GM18868 (cell line): ENCODE data around the gene HOXA13.

Experiments used
- ATAC-seq: cut with Tn5 transposase; IDR thresholded peaks from one replicate; pipeline ENCODE4 v1.9.1; 2021; ENCODE audit warnings: mild to moderate bottlenecking, moderate library complexity; ENCODE audit not compliant: unreplicated experiment

The HOXA13 gene

DNA sequence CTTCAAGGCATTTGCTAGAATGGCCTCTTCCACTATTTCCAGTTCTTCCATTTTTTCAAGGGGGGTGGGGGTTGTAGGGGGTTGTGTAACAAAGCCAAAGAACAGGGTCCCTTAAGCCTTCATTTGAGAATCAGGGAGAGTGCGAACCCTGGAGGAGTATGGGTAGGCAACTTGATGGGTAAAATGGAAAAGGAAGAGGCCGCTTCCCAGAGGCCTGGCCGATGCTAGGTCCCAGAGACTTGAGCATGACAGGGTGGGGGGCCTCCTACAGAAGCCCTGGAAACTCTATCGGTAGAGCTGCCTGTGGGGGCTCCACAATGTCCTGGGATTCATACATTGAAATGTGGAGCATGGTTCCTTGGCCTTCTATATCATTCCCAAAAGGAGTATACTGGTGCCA, 9.1 kb upstream of the HOXA13 start:
- ATAC-seq: no peak

DNA sequence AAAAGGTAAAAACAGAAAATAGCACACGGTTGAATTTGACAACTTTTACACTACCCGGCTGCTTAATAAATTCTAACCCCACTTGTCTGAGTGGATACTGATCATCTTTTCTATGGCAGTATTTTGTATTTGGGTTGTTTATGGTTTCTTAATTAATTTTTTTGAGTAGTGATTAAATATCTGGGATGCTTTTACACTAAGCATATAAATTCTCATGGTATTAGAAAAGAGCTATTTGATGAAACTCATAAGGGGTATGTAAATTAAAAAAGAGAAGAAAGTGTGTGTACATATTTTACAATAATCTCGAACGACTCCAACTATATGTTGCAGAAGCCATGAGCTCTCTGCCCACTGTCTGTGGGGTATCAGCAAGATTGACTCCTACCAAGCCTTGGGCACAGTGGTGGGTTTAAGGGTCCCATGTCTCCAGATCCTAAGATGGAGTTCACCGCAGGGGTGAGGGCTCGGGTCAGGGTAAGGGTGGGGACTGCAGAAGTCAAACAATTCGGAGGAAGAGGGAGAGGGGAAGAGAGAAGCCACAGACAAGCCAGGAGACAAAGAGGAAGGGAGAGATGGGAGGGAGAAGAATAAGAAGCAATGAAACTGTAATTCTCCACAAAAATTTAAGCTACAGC, 7.6 kb upstream of the HOXA13 start:
- no peak for ATAC-seq

DNA sequence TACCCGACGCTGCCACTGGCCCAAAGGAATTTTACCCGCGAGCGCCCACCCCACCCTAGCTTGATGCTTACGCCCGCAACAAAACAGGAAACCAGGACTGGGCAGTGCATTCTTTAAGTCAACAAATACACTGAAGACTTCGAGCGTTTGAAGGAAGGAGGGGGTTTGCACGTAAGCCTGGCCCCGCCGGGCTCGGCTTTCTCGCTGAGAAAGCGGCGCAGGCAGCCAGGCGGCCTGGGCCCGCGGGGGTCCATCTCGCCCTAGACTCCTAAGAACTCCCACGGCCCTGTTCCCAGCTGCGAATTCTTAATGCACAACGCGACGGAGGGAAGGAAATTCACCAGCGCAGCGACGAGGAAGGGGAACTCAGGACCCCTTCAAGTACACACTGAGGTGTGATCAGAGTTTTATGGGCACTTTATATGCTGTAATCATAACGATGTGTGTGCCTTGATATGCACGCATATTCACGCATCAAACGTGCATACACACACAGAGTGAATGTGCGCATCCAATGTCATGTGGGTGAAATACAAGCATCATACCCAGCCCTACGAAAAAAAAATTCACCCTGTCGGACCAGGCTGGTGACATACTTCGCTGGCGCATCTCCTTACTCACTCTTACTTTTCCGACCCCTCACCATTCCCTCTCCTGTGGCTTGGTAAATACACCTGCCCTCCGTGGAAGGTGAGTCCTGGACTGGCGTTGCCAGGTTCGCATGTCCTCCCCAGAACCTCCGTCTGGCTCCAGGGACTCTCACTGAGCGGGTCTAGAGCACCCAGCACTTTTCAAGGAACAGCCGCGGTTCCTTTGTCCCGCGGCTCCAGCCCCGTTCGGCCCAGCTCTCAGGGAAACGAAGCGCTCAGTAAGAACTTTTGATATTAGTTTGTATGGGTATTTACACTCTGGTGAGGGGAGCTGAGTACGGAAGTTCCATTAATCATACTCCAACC, 5.7 kb upstream of the HOXA13 start:
- no peak for ATAC-seq

DNA sequence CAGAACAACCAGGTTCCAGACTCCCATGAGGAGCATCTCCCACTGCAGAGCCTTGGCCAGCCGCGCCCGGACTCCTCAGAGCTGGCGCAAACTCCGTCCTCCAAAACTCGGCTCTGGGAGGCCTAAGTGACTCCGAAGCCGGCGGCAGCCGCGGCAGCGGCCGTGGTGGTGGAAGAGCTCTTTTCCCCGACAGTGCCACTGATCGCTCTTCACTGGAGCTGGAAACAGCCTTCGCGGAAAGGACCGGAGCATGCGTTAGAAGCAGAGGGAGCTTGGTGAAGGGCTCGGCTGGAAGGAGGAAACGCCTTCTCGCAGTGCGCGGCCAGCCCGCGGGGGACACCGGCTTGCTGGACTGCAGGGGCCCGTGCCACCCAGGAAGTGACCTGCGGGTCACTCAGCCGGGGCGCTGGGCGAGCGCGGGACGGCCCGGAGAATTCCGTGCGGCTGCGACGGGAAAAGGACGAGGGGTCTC, 5.0 kb upstream of the HOXA13 start:
- no peak for ATAC-seq

DNA sequence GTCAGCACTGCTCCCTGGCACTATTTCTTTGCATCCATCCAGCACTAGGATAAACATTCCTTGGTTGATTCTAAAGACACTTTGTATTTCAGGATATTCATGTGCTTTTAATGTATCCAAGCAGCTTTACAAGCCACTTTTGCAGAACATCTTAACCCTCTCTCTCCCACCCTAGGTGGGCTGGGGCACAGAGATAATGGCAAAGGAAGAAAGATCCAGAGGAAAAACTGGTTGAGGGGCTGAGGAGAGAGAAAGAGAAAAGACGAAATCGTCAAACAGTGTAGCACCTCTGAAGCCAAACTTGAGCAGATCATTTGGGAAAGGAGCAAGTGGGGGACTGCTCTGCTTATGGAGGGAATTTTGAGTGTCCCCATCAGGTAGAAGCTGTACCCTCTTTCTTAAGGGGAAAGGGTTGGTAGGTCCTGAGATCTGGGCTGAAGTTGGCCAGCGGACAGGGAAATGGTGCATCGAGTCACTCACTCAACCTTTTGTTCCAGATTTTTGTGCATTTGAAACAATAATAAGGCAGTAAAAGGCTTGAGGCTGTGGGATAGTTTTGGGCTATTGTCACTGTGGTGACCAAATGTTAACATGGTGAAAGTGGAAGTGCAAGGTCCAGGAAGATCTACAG, 4.2 kb upstream of the HOXA13 start:
- no peak for ATAC-seq

DNA sequence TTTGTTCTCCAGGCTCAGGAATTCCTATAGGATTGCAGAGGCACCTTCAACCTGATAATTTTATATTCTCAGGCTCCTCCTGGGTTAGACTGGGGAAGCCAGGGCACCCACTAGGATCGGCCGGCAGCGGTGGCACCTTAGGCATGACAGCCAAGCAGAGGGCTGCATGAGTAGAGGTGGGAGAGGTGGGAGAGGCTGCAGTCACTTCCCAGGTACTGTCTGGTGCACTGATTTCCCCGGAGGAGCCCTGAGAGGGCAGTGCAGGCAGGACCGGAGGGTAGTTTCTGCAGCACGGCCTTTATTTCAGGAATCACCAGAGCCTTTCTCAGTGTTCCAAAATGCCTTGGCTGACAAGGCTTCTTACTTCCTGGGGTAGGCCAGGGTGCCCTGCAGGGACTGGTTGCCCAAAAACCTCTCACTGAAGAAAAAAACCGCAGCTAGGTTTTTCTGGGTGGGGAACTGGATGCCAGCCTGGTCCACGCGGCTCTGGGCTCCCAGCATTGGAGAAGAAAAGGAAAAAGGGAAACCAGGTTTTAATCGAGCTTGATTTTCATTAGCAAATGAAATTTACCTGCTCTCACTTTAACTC, 3.6 kb upstream of the HOXA13 start:
- no peak for ATAC-seq

DNA sequence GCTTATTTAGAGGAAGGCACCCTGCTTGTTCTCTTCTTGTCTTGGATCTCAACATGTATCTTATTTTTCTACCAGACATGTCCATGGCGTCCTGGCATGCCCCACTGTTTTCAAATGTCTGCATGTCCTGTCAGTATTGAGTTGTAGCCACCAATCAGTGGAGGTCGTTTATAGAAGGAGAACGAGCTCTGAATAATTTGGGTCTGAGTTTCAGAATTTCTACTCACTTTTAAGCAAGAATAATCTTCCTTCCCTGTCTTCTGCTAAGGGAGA, 2.9 kb upstream of the HOXA13 start:
- no peak for ATAC-seq

DNA sequence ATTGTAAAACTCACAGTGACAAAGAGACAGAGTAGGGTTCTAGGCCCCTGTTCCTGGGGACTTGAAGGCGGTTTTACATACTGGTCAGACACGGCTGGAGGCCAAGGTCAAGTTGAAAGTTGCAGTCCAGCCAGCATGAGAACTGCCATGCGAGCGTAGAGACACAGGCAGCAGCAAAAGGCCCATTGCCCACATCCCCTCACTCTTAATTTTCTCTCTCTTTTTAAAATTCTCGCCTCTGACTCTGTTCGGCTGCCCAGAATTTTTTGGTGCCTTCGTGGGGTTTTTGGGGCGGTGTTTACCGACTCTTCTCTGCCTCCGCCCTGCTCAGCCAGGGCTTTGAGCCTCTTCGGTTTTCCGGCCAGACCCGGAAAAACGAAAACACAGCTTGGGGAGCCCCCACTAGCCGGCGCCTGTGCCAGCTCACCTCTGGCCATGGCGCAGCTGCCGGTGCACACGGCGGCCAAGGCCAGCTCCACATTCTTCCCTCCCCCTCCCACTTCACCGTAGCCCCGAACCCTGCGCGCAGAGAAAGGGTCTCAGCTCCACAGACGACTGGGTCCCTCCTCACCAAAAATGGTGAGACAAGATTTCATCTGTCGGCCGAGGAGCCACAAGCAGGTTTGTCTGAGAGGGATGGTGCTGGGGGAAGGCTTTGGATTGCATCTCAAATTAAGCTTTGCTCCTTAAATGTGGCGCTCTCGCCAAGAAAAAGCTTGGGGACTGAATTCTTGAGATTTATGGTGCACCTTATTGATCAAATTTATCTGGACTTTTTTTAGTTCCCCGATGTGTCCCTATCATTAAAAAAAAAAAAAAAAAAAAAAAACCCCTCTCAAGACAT, 2.3 kb upstream of the HOXA13 start:
- ATAC-seq: no peak

DNA sequence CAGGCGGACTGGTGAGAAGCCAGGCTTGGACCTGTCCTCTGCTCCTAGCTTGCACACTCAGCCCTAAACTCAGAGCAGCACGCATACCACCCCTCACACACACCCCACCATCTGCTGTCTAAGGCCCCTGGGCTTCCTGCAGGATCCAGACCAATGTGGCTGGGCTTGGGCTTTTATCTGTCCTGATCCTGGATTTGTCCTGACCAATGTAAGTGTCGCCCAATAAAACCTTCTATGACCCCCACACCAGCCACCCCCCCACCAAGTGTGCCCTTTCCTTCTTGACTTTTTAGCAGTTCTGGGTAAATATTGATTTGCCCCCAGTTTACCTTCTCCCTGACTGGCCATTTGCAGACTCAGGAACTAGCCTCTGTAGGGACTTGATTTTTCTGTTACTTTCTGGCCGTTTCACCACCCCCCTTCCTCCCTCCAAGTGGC, 1.7 kb upstream of the HOXA13 start:
- ATAC-seq: no peak

DNA sequence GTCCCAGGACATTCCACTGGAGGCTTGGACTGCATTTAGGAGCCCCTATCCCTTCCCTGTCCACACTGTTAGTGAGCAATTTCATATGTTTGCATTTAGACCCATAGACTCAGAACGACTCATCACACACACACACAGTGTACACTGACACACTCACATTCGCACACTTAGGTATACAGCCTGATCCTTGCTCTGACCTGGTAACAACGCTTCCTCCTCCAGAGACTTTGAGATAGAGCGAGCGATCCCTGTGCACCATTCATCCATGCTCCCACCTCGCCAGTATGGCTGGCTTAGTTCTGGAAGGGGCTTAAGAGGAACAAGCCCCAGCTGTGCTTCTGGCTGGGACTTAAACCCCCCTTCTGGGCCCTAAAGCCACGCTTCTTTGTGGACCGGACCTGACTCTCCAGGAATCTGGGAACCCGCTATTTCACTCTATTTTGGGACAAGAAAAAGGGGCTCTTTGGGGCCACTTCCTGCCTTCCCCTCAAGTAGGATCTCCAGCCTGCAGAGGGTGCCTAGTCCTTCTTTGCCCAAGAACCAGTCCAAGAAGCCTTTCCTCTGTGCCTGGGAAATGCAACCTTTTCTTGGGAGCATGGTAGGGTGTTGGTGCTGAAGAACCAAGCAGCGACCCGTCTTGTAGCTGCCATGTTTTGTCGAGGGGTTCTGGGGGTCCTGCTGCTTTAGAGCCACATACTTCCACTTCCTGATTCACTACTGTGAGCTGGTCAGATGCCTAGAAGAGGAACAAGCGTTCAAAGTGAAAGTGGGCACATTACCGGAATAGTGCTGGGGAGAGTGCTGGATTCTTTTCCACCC, 1.1 kb upstream of the HOXA13 start:
- peak; percentile 36 for ATAC-seq

DNA sequence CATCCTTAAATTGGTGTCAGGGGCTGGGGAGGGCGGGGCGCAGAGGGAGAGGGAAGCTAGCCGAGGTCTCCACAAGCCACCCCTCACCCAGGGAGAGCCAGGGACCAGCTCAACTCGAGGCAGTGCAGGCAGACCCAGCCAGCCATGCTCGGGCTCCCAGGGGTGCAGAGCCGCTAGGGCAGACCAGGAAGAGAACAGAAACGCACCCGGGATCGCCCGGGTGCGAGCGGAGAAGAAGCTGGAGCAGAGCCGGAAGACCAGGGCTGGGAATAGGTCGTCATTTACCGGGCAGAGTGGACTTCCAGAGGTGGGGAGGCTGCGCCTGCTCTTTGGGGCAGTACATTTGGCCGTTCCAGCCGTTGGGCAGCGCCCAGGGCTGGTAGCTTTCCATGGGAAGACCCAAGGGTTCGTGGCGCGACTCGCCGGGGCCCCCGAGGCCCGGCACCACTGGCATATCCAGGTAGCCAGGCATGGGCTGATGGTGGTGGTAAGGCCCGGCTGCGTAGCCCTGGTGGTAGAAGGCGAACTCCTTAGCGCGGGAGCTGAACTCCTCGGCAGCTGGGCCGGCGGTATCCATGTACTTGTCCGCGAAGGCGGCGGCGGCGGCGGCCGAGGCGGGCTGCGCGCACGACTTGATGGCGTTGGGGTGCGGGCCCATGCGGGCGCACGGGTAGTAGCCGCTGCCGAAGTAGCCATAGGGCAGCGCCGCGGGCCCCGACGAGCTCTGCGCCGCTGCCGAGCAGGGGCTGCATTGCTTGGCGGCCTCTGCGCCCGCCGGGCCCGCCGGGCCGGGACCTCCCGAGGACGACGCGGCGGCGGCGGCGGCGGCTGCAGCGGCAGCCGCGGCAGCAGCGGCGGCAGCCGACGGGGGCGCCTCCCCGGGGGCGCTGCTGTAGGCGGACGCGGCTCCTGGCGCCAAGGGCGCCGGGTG, 755 bp downstream of the HOXA13 start:
- ATAC-seq: peak; percentile 6

DNA sequence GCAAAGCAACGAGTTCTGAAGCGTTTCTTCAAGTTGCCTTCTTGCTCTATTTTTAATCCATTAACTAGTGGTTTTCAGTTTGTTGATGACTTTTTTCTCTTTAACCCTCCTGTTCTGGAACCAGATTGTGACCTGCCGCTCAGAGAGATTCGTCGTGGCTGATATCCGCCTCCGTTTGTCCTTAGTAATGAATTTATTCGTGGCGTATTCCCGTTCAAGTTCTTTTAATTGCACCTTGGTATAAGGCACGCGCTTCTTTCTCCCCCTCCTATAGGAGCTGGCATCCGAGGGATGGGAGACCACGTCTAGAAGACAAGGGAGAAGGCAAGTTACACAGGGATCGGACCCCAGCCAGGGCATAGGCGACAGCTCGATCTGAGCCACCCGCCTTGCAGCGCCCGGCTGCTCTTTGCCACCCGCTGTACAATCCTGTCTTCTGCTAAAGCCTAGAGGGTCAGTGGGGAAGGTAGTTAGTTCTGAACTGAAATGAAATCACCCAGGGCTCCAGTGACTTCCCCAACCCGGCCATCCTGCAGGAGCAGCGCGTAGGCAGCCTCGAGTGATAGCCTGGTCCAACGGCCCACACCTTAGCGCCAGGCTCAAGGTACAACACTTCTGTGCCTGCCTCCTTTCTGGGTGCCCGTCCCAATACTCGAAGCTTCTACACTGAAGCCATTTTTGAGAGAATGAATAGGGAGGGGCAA, 1.6 kb downstream of the HOXA13 start:
- ATAC-seq: no peak

DNA sequence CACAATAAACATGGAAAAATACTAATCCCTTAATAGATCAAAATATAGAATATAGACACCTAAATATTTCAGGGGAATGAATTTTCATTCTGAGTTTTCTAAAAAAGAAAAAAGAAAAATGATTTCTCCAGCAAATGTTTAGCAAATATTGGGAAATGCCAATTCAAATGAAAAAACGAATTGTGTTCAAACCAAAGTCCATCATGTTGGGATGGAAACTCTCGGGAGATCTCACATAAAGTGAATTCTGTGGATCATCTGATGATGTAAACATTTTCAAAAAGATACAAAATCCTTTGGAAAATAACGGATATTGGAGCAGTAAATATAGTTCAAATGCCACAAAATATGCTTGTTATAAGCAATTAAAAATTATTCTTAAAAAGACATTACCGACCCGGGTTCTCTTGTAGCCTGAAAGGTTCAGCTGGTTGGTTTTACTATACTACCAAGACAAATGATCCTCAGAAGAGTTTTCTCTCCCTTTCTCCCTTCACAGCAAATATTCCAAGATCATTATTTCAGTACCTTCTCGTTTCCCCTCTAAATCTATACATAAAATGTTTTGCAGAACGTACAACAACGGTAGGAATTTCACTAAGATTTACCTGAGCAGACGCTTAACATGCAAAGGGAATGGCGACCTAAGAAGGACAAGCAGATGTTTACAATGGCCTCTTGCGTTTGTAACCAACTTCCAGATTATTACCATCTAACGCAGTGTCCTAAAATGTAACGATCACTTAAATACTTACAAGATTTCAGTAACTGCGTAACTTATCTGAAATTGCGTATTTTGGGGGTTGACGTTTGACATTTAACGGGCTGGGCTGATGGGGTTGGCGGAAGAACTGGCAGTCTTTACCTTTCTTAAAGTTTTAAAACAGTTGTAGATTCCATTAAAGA, 2.5 kb downstream of the HOXA13 start:
- no peak for ATAC-seq

DNA sequence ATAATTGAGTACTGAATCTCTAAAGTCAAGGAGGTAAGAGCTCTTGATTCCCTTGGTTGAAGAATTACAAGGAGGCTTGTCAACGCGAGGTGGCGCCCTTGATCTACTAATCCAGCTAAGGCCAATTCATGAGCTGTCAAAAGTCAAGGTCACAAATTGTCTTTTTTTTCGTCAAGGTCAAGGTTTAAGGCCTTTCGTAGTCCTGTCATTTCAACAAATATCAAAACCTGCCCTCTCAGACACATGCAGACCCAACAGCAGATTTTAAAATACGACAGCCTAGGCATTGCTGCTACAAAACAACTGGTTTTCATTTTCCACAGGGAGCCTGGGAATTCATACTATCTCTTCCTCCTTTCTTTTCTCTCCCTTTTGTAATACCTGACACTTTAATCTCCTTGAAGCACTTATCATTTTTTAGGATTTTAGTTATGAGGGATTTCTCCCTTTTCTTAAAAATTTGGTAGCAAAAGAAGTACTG, 3.6 kb downstream of the HOXA13 start:
- no peak for ATAC-seq

DNA sequence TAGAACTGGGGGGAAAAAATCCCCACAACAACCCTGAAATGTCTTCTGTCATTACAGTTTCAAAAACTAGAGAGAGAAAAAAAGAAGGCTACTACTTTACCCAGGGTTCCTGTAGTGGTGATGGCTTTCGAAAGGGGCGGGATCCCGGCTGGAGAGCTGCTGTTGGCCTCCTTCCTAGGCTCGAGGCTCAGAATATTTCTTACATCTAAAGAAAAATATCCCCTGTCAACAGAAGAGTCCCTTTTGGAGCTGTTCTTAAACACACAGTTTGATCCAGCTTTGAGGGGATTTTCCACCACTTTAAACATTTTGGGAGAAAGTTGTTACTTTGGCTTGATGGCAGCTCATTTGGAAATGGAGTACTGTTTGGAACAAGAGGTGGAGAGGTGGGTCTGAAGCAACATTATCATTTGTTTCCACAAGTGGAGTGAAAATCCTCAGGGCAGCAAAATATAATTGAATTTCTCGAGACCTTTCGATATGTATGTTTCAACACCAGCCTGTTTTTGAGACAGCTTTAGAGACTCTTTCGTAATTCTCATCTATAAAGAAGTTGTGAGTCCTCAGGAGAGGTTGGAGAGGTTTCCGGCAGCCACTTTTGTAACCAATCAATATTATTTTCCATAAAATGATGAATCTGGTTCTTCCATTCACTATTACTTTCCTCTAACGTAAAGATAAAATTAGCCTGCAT, 5.1 kb downstream of the HOXA13 start:
- ATAC-seq: no peak

DNA sequence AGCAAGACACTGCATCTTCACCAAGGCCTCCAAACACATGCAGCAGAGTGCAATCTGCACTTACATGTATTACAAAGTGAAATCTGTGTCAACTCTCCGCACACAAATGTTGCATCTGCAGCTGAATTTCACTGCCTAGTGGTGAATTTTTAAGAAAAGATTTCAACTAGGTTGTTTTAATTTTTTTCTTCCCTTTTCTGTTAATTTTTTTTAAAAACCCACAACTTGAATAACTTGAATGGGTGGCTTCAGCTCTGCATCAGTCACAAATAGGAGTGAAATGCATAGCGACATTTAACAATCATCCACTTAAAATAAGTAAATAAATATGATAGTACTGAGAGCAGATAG, 5.9 kb downstream of the HOXA13 start:
- no peak for ATAC-seq
